RWPE1 (cell line): Measurements from ENCODE around the gene ESF1.
A peak's percentile ranks its signal among the peaks of the same experiment; 100 is the strongest.

Source experiments
- CTCF ChIA-PET: fragments of 350-600 bp; sonication (Branson Sonifier 250); formaldehyde crosslinking; extraction: SDS; loops from one replicate; lab custom pipeline; 2021; lab: Yijun Ruan, JAX
- POLR2A ChIA-PET: fragments of 400-600 bp; formaldehyde crosslinking; extraction: SDS; loops from one replicate; lab custom pipeline; 2020; ENCODE audit warnings: antibody characterized with exemption; ENCODE audit not compliant: low non-redundant PET; lab: Yijun Ruan, JAX
- DNase-seq: peaks from one replicate; pipeline ENCODE4 v3.0.0; 2012; ENCODE audit warnings: low spot score
- H3K27ac ChIP-seq: fragments of 450-650 bp; 2 replicates; pipeline ENCODE4 v1.5.1; 2017
- TF ChIP-seq, protein P1 (sequence below): fragments of 450-650 bp; conservative IDR thresholded peaks from 2 replicates; pipeline ENCODE4 v1.5.1; 2017; ENCODE audit warnings: low read depth, mild to moderate bottlenecking

Gene ESF1

DNA sequence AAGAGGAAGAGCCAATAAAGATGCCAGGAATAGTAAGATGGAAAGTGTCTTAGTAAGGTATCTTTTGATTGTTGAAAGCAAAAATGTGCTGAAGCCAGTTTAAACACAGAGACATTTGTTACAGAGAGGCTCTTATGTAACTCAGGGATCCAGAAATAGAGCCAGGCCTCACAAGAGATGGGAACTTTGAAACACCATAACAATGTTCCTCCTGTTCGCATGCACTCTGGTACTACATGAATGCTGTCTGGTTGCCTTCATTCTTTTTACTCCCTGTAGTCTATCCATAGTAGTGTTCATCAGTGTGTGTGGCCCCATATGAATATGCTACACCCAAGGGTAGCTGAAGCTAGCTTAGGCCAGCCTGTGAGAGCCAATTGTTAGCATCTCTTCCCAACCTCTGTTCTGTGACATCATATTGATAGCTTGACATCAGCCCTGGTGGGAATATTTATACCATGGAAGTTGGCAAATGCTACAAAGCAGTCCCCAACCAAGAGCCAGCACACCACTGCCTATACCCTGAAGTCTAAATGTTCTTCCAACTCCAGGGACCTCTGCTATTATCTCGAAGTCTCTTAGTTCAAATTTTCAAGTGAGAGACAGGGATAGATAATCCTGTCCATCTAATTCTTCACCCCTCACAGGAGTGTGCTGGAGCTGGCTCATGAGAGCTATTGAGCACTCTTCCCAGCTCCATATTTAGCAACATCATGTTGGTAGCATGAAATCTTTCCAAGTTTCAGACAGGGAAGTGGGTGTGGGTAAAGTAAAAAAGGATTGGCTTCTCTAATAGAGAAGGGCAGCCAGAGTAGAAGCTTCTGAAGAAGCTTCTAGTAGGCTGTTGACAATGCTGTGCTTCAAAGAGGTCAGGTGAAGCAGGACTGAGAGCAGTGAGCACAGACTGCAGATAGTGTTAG is 7.1 kb upstream of the ESF1 start:
- DNase-seq, result no peak
- TF ChIP-seq, protein P1, sequence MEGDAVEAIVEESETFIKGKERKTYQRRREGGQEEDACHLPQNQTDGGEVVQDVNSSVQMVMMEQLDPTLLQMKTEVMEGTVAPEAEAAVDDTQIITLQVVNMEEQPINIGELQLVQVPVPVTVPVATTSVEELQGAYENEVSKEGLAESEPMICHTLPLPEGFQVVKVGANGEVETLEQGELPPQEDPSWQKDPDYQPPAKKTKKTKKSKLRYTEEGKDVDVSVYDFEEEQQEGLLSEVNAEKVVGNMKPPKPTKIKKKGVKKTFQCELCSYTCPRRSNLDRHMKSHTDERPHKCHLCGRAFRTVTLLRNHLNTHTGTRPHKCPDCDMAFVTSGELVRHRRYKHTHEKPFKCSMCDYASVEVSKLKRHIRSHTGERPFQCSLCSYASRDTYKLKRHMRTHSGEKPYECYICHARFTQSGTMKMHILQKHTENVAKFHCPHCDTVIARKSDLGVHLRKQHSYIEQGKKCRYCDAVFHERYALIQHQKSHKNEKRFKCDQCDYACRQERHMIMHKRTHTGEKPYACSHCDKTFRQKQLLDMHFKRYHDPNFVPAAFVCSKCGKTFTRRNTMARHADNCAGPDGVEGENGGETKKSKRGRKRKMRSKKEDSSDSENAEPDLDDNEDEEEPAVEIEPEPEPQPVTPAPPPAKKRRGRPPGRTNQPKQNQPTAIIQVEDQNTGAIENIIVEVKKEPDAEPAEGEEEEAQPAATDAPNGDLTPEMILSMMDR, result no peak
- CTCF ChIA-PET, result interaction anchor here (0.9 kb wide), 1 partner anchor 28 kb away, joined by 3 read pairs; no protein-coding TSS in a partner anchor
- POLR2A ChIA-PET, result no interaction called here
- no peak overlapping the region for H3K27ac ChIP-seq

DNA sequence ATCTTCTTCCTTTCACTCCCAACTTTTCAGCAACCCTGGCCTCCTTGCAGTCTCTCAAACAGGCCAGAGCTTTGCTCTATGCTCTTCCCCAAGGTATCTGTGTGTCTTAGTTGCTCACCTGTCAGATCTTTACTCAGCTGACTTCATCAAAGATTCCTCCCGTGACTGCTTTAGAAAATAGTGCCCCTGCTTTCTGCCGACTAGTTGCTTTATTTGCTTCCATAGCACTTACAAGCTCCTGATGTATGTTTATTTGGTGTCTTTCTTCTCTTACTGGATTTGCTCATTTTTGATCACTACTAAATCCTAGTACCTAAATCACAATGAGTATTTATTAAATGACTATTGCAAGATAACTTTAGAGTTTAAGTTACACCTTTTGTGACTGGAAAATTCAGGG is 6.0 kb upstream of the ESF1 start:
- TF ChIP-seq, protein P1, result no peak
- no peak for DNase-seq
- ChIA-PET POLR2A (no interaction called here), CTCF (no interaction called here)
- H3K27ac ChIP-seq, result no peak overlapping the region

DNA sequence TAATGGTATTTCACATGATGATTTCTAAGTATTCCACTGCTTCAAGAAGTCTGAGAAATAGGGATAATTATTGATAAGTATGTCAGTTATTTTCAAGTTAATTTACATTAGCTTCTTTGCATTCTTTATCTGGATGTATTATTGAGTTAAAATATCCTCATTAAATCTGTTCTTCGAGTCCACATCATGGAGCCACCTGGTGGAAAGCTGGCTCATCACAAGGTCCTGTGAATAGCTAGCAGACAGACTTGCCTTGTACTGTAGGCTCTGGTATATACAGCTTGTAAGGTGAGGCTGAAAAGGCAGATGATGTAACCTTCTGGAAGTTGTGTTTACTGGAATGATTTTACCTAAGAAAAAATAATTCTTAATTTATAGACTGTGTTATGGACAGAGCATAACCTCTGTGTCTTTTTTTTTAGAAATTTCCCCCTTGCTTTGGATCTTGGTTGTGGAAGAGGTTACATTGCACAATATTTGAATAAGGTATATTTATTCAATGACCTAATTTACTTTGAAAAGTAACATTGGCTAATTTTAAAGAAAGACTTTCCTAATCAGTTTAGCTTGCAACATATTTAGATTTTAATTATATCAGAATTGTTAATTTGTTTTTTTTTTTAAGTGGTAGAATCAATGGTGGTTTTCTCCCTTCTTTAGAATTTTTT is 3.6 kb upstream of the ESF1 start:
- H3K27ac ChIP-seq, result no peak overlapping the region
- peak; percentile 55 for DNase-seq
- TF ChIP-seq, protein P1, result peak; percentile 76
- CTCF ChIA-PET, result interaction anchor here (0.6 to 0.9 kb wide), 5 partner anchors 9 to 858 kb away, joined by 3 to 4 read pairs (median 3); no protein-coding TSS in a partner anchor
- POLR2A ChIA-PET, result interaction anchor here (1.2 kb wide), 1 partner anchor 10 kb away, joined by 3 read pairs; no protein-coding TSS in a partner anchor

DNA sequence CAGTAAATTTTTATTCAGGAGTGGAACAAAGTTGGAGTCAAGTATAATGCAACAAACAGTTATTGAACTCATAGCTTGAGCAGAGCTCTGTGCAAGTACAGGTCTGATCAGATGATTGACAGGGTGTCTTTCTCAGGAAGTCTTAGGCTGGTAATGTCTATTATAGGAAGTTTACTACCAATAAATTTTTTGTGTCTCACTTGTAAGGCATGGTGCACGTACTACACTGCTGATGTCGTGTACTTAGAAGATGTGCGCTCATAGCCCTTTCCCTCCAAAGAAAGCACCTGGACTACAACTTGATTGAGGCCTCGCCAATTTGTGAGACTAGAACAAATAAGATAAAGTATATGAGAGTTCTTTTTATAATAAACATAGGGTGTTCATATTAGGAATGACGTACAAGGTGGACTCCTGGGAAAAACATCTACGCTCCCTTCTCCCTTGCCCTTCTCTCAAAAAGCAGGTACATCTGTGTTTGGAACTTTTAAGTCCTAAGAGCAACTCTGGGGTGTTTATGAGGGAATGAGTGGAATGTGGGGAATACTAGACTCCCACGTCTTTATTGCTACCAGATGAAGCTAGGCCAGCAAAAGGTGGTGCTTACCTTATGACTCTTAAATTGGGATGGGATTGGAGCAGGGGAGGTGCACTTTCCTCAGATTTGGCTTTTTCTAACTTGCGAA is 1.6 kb upstream of the ESF1 start:
- peak; percentile 16 for DNase-seq
- no peak overlapping the region for H3K27ac ChIP-seq
- CTCF ChIA-PET, result interaction anchor here (1.1 kb wide), 1 partner anchor 15 kb away, joined by 3 read pairs; no protein-coding TSS in a partner anchor
- POLR2A ChIA-PET, result no interaction called here
- TF ChIP-seq, protein P1, result no peak

DNA sequence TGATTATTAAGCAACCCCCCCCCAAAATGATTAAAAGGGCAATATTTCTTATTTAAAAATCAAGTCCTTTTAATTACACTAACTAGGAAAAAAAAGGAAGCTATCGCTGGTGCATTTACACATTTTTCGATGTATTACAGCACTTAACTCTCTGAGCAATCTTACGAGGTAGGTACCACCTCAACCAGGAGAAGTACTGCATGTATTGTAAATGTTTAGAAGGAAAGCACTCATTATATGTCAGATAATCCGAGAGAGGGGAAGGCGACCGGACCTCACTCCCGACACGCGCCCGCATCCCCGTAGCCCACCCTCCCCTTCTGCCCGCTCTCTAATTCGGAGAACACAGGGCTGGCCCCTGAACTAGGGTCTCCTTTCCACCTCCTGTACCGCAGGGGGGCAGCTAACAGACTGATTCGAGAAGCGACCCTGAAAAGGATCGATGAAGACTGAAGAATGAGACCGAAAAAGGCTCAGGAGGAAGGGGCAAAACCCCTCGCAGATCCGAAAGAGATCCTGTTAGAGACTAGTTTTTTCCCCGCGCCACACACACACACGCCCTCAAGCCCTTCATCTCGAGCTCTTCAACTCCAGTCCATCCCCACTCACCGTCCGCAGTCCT is 337 bp downstream of the ESF1 start:
- TF ChIP-seq, protein P1, result no peak
- POLR2A ChIA-PET, result no interaction called here
- CTCF ChIA-PET, result interaction anchor here (0.6 to 1.0 kb wide), 5 partner anchors 13 to 238 kb away, joined by 3 to 6 read pairs (median 3); no protein-coding TSS in a partner anchor

More for the DNA sequence above, 337 bp downstream of the ESF1 start:
- peak overlapping the region; percentile 91 for H3K27ac ChIP-seq
- DNase-seq, result peak; percentile 2
